NK-92 (cell line): ENCODE measurements around the gene CXCL8.
"Not testable (repeated sequence)": the region's sequence is repeated elsewhere in the genome, so short reads cannot be mapped to it uniquely, and the experiment has no call there.

Experiments used
- DNase-seq: peaks from one replicate; lab custom pipeline; 2025; ENCODE audit not compliant: unreplicated experiment; lab: John Stamatoyannopoulos, UW

The CXCL8 gene

GRCh38 chr4:73743281-73743680 lies 2.9 kb downstream of the CXCL8 start:
- DNase-seq, result no peak

- no peak for DNase-seq
Observed at GRCh38 chr4:73743795-73744194, 3.4 kb downstream of the CXCL8 start.

GRCh38 chr4:73744203-73744602 lies 3.8 kb downstream of the CXCL8 start:
- DNase-seq, result no peak

- DNase-seq, result no peak
Observed at GRCh38 chr4:73750730-73751129, 10.4 kb downstream of the CXCL8 start.

GRCh38 chr4:73751166-73751565 lies 10.8 kb downstream of the CXCL8 start:
- DNase-seq, result no peak

GRCh38 chr4:73751830-73752229 lies 11.5 kb downstream of the CXCL8 start:
- no peak for DNase-seq

GRCh38 chr4:73752424-73752823 lies 12.1 kb downstream of the CXCL8 start:
- no peak for DNase-seq

- DNase-seq, result no peak
Observed at GRCh38 chr4:73753215-73753614, 12.8 kb downstream of the CXCL8 start.

- DNase-seq, result no peak
Observed at GRCh38 chr4:73754934-73755333, 14.6 kb downstream of the CXCL8 start.

GRCh38 chr4:73759357-73759756 lies 19.0 kb downstream of the CXCL8 start:
- DNase-seq, result no peak

- DNase-seq, result no peak
Observed at GRCh38 chr4:73761856-73762255, 21.5 kb downstream of the CXCL8 start.

GRCh38 chr4:73762409-73762808 lies 22.0 kb downstream of the CXCL8 start:
- DNase-seq, result no peak

- no peak for DNase-seq
Observed at GRCh38 chr4:73763877-73764276, 23.5 kb downstream of the CXCL8 start.

- DNase-seq, result no peak
Observed at GRCh38 chr4:73764513-73764912, 24.1 kb downstream of the CXCL8 start.

GRCh38 chr4:73765296-73765695 lies 24.9 kb downstream of the CXCL8 start:
- DNase-seq, result no peak

- no peak for DNase-seq
Observed at GRCh38 chr4:73770917-73771316, 30.5 kb downstream of the CXCL8 start.

- DNase-seq, result no peak
Observed at GRCh38 chr4:73772363-73772762, 32.0 kb downstream of the CXCL8 start.

- not testable (repeated sequence) for DNase-seq
Observed at GRCh38 chr4:73774406-73774805, 34.0 kb downstream of the CXCL8 start.

- no peak for DNase-seq
Observed at GRCh38 chr4:73776321-73776729, 36.0 kb downstream of the CXCL8 start.

GRCh38 chr4:73777612-73778011 lies 37.2 kb downstream of the CXCL8 start:
- DNase-seq, result no peak

- no peak for DNase-seq
Observed at GRCh38 chr4:73780243-73780642, 39.9 kb downstream of the CXCL8 start.

- DNase-seq, result no peak
Observed at GRCh38 chr4:73780834-73781233, 40.5 kb downstream of the CXCL8 start.

- DNase-seq, result no peak
Observed at GRCh38 chr4:73788411-73788810, 48.0 kb downstream of the CXCL8 start.
